ENCODE measurements around the gene CFD. TPM values are rescaled to one million over a fixed set of nuclear protein-coding genes. Genes with fewer than 3 reads are reported as not detected.

The CFD gene
- total and polyA plus RNA-seq, 9 donors, result 3.8 to 335 (median 39.2) TPM

GRCh38 chr19:883661-884211 is 24.3 kb downstream of the CFD start:
- intact Hi-C loops (cut with DNase I), result no loop called here
- DNase-seq, result no peak
- Histone ChIP-seq H3K9me3 (no peaks in the 10 kb centered on the region), H3K27me3 (no peaks in the 10 kb centered on the region), H3K4me1 (ENCODE audit: insufficient read depth) (no peaks in the 10 kb centered on the region), H3K36me3 (no peaks in the 10 kb centered on the region), H3K27ac (no peak overlapping the region), H3K4me3 (no peak overlapping the region)
- no peak for TF ChIP-seq POLR2A (IDR thresholded peaks at IDR 0.05)
- no peak for TF ChIP-seq CTCF (IDR thresholded peaks at IDR 0.05)
- no peak for TF ChIP-seq EP300 (IDR thresholded peaks at IDR 0.05)
- 88 to 89% (median 89%) methylated on average over 22 of the region's 22 CpGs for WGBS, 3 donors

- H3K27me3 ChIP-seq, result no peaks in the 10 kb centered on the region
- H3K36me3 ChIP-seq, result no peaks in the 10 kb centered on the region
- H3K4me1 ChIP-seq (ENCODE audit: insufficient read depth), result no peaks in the 10 kb centered on the region
- no peaks in the 10 kb centered on the region for H3K9me3 ChIP-seq
- DNase-seq, result no peak
- H3K4me3 ChIP-seq, result no peak overlapping the region
- intact Hi-C loops (cut with DNase I), result no loop called here
- 87 to 91% (median 89%) methylated on average over 46 to 51 of the region's 51 CpGs for WGBS, 3 donors
- TF ChIP-seq CTCF (IDR thresholded peaks at IDR 0.05) (no peak), EP300 (IDR thresholded peaks at IDR 0.05) (no peak), POLR2A (IDR thresholded peaks at IDR 0.05) (no peak)
- H3K27ac ChIP-seq, result no peak overlapping the region
These were observed 25.2 kb downstream of the CFD start for GRCh38 chr19:884420-885211.

GRCh38 chr19:885536-886224 is 26.2 kb downstream of the CFD start:
- Histone ChIP-seq H3K9me3 (no peaks in the 10 kb centered on the region), H3K27ac (no peak overlapping the region), H3K27me3 (no peaks in the 10 kb centered on the region), H3K4me1 (ENCODE audit: insufficient read depth) (no peaks in the 10 kb centered on the region), H3K36me3 (no peaks in the 10 kb centered on the region), H3K4me3 (no peak overlapping the region)
- WGBS, 3 donors, result 94 to 95% (median 94%) methylated on average over 63 to 64 of the region's 64 CpGs
- no peak for DNase-seq
- TF ChIP-seq POLR2A (IDR thresholded peaks at IDR 0.05) (no peak), EP300 (IDR thresholded peaks at IDR 0.05) (no peak), CTCF (IDR thresholded peaks at IDR 0.05) (no peak)
- intact Hi-C loops (cut with DNase I), result no loop called here

GRCh38 chr19:887072-887471 is 27.6 kb downstream of the CFD start:
- Histone ChIP-seq H3K9me3 (no peaks in the 10 kb centered on the region), H3K36me3 (no peaks in the 10 kb centered on the region), H3K4me3 (no peak overlapping the region), H3K4me1 (ENCODE audit: insufficient read depth) (peaks cover 3% of the 10 kb centered on the region), H3K27ac (no peak overlapping the region), H3K27me3 (no peaks in the 10 kb centered on the region)
- DNase-seq, result no peak
- no peak for TF ChIP-seq CTCF (IDR thresholded peaks at IDR 0.05)
- TF ChIP-seq EP300 (IDR thresholded peaks at IDR 0.05), result no peak
- TF ChIP-seq POLR2A (IDR thresholded peaks at IDR 0.05), result no peak
- 77 to 85% (median 81%) methylated on average over 16 of the region's 16 CpGs for WGBS, 3 donors
- intact Hi-C loops (cut with DNase I), result no loop called here

Data from ovary (tissue), 9 donors.